GM21381 (cell line): ENCODE data around the gene DNAH8.
"Not testable (repeated sequence)": the region's sequence is repeated elsewhere in the genome, so short reads cannot be mapped to it uniquely, and the experiment has no call there.

Source experiments
- ATAC-seq: cut with Tn5 transposase; IDR thresholded peaks from one replicate; pipeline ENCODE4 v1.9.1; 2021; ENCODE audit warnings: mild to moderate bottlenecking, moderate library complexity; ENCODE audit not compliant: unreplicated experiment

DNAH8 gene

GRCh38 chr6:38715016-38715689 is at the start of gene DNAH8:
Gene DNAH8, plus strand, starts transcription at chr6:38715311. Its CDS starts 7,499 bp downstream, at chr6:38722810.
- no peak for ATAC-seq

GRCh38 chr6:38671885-38672467 is 43.1 kb upstream of the DNAH8 start:
- ATAC-seq = peak; percentile 70

- ATAC-seq = no peak
Observed at GRCh38 chr6:38673397-38674165, 41.5 kb upstream of the DNAH8 start.

GRCh38 chr6:38676236-38676973 is 38.7 kb upstream of the DNAH8 start:
- ATAC-seq = no peak

GRCh38 chr6:38676974-38677544 is 38.1 kb upstream of the DNAH8 start:
- ATAC-seq = no peak

- ATAC-seq = no peak
Observed at GRCh38 chr6:38678178-38678760, 36.8 kb upstream of the DNAH8 start.

- no peak for ATAC-seq
Observed at GRCh38 chr6:38679668-38680067, 35.4 kb upstream of the DNAH8 start.

- ATAC-seq = no peak
Observed at GRCh38 chr6:38681850-38682249, 33.3 kb upstream of the DNAH8 start.

GRCh38 chr6:38684237-38684636 is 30.9 kb upstream of the DNAH8 start:
- ATAC-seq = no peak

- no peak for ATAC-seq
Observed at GRCh38 chr6:38684904-38685303, 30.2 kb upstream of the DNAH8 start.

- no peak for ATAC-seq
Observed at GRCh38 chr6:38686270-38687042, 28.7 kb upstream of the DNAH8 start.

- ATAC-seq = no peak
Observed at GRCh38 chr6:38687043-38687353, 28.1 kb upstream of the DNAH8 start.

- no peak for ATAC-seq
Observed at GRCh38 chr6:38687549-38687948, 27.6 kb upstream of the DNAH8 start.

GRCh38 chr6:38688579-38689087 is 26.5 kb upstream of the DNAH8 start:
- peak; percentile 71 for ATAC-seq

- no peak for ATAC-seq
Observed at GRCh38 chr6:38695227-38695900, 19.7 kb upstream of the DNAH8 start.

- ATAC-seq = no peak
Observed at GRCh38 chr6:38695933-38696332, 19.2 kb upstream of the DNAH8 start.

GRCh38 chr6:38696345-38696744 is 18.8 kb upstream of the DNAH8 start:
- ATAC-seq = no peak

GRCh38 chr6:38697846-38698245 is 17.3 kb upstream of the DNAH8 start:
- no peak for ATAC-seq

- not testable (repeated sequence) for ATAC-seq
Observed at GRCh38 chr6:38699702-38700101, 15.4 kb upstream of the DNAH8 start.
